ENCODE measurements around the gene SCAANT1. TPM values are rescaled to one million over a fixed set of nuclear protein-coding genes. Genes with fewer than 3 reads are reported as not detected.

SCAANT1 gene
- total RNA-seq, 2 donors from 2014 or later, result not detected

DNA sequence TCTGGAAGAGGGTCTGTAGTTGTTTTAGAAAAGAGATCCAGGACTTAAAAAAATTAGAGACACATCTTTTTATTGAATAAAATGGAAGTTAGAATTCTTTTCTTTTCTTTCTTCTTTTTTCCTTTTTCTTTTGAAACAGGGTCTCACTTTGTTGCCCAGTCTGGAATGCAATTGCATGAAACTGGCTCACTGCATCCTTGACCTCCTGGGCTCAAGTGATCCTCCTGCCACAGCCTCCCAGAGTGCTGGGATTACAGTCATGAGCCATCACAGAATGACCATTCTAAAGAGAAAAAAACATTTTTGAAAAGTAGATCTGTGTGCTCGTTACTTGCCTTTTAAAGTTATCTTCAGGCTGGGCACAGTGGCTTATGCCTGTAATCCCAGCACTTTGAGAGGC lies 45.0 kb downstream of the SCAANT1 start:
- no peaks in the 10 kb centered on the region for H3K27me3 ChIP-seq (ENCODE audit: control insufficient read depth, insufficient read depth, low read length, poor library complexity, severe bottlenecking)
- Mint-ChIP-seq H3K27me3 (ENCODE audit: insufficient read depth) (no peaks in the 10 kb centered on the region), H3K36me3 (ENCODE audit: low read depth) (peaks cover 23% of the 10 kb centered on the region), H3K9me3 (no peaks in the 10 kb centered on the region), H3K27ac (peak overlapping the region; percentile 16), H3K4me3 (no peak overlapping the region), H3K4me1 (peaks cover 30% of the 10 kb centered on the region)
- no peak for DNase-seq
- 93 to 100% methylated on average over 1 of the region's 1 CpG for WGBS, 2 experiments (ENCODE audit: insufficient coverage in 1 of 2, insufficient read length in 1 of 2)
- H3K27ac ChIP-seq (ENCODE audit: low read depth, low read length), result no peak overlapping the region
- H3K9ac ChIP-seq (ENCODE audit: extremely low read depth, low read length, poor library complexity, severe bottlenecking), result no peak overlapping the region
- peaks cover 14% of the 10 kb centered on the region for H3K36me3 ChIP-seq (ENCODE audit: control insufficient read depth, insufficient read depth, low read length)
- TF ChIP-seq, protein P1, sequence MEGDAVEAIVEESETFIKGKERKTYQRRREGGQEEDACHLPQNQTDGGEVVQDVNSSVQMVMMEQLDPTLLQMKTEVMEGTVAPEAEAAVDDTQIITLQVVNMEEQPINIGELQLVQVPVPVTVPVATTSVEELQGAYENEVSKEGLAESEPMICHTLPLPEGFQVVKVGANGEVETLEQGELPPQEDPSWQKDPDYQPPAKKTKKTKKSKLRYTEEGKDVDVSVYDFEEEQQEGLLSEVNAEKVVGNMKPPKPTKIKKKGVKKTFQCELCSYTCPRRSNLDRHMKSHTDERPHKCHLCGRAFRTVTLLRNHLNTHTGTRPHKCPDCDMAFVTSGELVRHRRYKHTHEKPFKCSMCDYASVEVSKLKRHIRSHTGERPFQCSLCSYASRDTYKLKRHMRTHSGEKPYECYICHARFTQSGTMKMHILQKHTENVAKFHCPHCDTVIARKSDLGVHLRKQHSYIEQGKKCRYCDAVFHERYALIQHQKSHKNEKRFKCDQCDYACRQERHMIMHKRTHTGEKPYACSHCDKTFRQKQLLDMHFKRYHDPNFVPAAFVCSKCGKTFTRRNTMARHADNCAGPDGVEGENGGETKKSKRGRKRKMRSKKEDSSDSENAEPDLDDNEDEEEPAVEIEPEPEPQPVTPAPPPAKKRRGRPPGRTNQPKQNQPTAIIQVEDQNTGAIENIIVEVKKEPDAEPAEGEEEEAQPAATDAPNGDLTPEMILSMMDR (conservative IDR thresholded peaks at IDR 0.05), result no peak
- no peak overlapping the region for H3K4me3 ChIP-seq (ENCODE audit: low read length)
- no peaks in the 10 kb centered on the region for H3K9me3 ChIP-seq (ENCODE audit: control insufficient read depth, low read length)
- peaks cover 8% of the 10 kb centered on the region for H3K4me1 ChIP-seq (ENCODE audit: control insufficient read depth, insufficient read depth, low read length)

DNA sequence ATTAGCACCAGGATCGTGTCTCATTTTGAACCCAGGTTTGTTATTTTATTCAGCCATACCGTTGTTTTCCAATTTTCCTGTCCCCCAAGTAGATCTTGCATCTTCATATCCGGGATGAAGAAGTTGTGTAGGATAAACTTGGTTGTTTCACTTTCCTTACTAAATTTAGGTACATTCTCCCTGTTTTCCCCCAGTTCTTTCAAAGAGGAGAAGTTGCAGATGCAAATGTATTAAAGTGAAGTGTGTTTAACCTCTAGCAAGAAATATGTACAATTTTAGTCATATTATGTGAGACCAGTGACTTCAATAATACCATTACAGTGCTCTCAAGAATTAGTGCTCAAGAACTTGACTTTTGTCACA lies 47.2 kb downstream of the SCAANT1 start:
- TF ChIP-seq, protein P1 (conservative IDR thresholded peaks at IDR 0.05), result no peak
- Histone ChIP-seq H3K36me3 (ENCODE audit: control insufficient read depth, insufficient read depth, low read length) (peaks cover 17% of the 10 kb centered on the region), H3K4me1 (ENCODE audit: control insufficient read depth, insufficient read depth, low read length) (peaks cover 4% of the 10 kb centered on the region), H3K4me3 (ENCODE audit: low read length) (peak overlapping the region; percentile 90), H3K9me3 (ENCODE audit: control insufficient read depth, low read length) (no peaks in the 10 kb centered on the region), H3K27ac (ENCODE audit: low read depth, low read length) (no peak overlapping the region), H3K27me3 (ENCODE audit: control insufficient read depth, insufficient read depth, low read length, poor library complexity, severe bottlenecking) (no peaks in the 10 kb centered on the region), H3K9ac (ENCODE audit: extremely low read depth, low read length, poor library complexity, severe bottlenecking) (peak overlapping the region; percentile 81)
- Mint-ChIP-seq H3K36me3 (ENCODE audit: low read depth) (peaks cover 23% of the 10 kb centered on the region), H3K27me3 (ENCODE audit: insufficient read depth) (no peaks in the 10 kb centered on the region), H3K27ac (peak overlapping the region; percentile 82), H3K4me3 (peak overlapping the region; percentile 92), H3K4me1 (peaks cover 34% of the 10 kb centered on the region), H3K9me3 (no peaks in the 10 kb centered on the region)
- no peak for DNase-seq
- 31 to 57% methylated on average over 1 to 3 of the region's 3 CpGs for WGBS, 2 experiments (ENCODE audit: insufficient coverage in 1 of 2, insufficient read length in 1 of 2)

DNA sequence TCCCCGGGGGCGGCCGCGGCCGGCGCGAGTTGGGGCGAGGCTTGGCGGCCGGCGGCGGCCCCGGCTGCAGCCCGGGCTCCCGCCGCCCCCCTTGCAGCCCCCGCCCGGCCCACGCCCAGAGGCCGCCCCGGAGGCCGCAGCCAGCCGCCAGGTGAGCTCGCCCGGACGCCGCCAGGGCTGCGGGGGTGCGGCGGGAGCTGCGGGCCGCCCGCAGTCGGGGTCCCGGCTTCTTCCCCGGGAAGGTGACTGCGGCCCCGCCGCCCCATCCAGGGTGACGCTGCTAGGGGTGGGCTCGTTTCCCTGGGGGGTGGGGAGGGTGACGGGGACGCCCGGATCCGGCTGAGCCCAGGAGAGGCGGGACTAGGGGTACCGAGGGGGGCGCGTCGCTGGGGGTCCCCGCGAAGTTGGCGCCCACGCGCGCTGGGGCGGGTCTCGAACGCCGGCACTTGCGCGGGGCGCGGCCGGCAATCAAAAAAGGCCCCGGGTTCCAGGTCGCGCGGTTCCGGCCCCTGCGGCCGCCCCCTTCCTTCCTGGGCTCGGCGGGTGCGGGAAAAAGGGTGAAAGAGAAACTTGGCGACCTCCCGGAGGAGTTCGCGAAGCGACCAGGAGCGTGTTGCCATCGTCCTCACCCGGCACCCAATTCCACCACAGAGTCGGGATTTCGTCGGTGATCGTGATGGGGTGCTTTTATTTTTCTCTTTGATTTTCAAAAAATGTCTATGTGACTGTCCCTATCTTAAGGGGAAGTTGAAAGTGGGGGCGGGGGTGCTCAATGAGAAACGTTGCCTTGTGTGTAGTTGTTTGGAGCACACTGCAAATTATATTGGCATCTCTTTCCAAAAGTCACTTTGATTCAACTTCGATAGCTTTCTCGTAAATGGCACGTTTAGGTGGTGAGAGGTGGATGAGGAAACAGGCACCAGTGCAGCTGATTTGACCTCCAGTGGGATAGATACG lies 47.9 kb downstream of the SCAANT1 start:
- Mint-ChIP-seq H3K27me3 (ENCODE audit: insufficient read depth) (no peaks in the 10 kb centered on the region), H3K4me3 (peak overlapping the region; percentile 92), H3K4me1 (peaks cover 38% of the 10 kb centered on the region), H3K9me3 (no peaks in the 10 kb centered on the region), H3K27ac (peak overlapping the region; percentile 82), H3K36me3 (ENCODE audit: low read depth) (peaks cover 23% of the 10 kb centered on the region)
- Histone ChIP-seq H3K27ac (ENCODE audit: low read depth, low read length) (no peak overlapping the region), H3K36me3 (ENCODE audit: control insufficient read depth, insufficient read depth, low read length) (peaks cover 19% of the 10 kb centered on the region), H3K9ac (ENCODE audit: extremely low read depth, low read length, poor library complexity, severe bottlenecking) (peak overlapping the region; percentile 81), H3K4me1 (ENCODE audit: control insufficient read depth, insufficient read depth, low read length) (peaks cover 4% of the 10 kb centered on the region), H3K9me3 (ENCODE audit: control insufficient read depth, low read length) (no peaks in the 10 kb centered on the region), H3K4me3 (ENCODE audit: low read length) (peak overlapping the region; percentile 90), H3K27me3 (ENCODE audit: control insufficient read depth, insufficient read depth, low read length, poor library complexity, severe bottlenecking) (no peaks in the 10 kb centered on the region)
- DNase-seq, result peak; percentile 66
- TF ChIP-seq, protein P1 (conservative IDR thresholded peaks at IDR 0.05), result no peak
- whole genome bisulfite sequencing, 2 experiments (ENCODE audit: insufficient coverage in 1 of 2, insufficient read length in 1 of 2), result 1 to 14% methylated on average over 8 to 93 of the region's 93 CpGs

All from endodermal cell (in vitro differentiated cells).